ENCODE measurements around the gene NDUFV1. TPM values are rescaled to one million over a fixed set of nuclear protein-coding genes. Genes with fewer than 3 reads are reported as not detected.

NDUFV1 gene
- total and polyA plus RNA-seq, 2 of the 4 experiments (the other 2 are of a cell fraction), result 120 to 133 TPM

GRCh38 chr11:67640758-67641337 lies 34.1 kb downstream of the NDUFV1 start:
- ATAC-seq (ENCODE audit: low read depth) (no peak), DNase-seq (no peak)
- Histone ChIP-seq H3K27ac (ENCODE audit: insufficient read depth, low read length) (no peak overlapping the region), H2BK15ac (ENCODE audit: low read depth, low read length) (no peak overlapping the region), H2BK5ac (ENCODE audit: low read depth, low read length, poor library complexity, severe bottlenecking) (no peak overlapping the region), H2AFZ (replicated peaks; ENCODE audit: low read length, poor library complexity) (no peak overlapping the region), H3K18ac (ENCODE audit: low read depth, low read length) (no peak overlapping the region), H2AK5ac (ENCODE audit: low read depth, low read length) (no peak overlapping the region), H3K4me1 (ENCODE audit: control insufficient read depth, insufficient read depth, low read length) (no peaks in the 10 kb centered on the region), H4K20me1 (ENCODE audit: insufficient read depth, low read length) (no peaks in the 10 kb centered on the region), H3K23ac (ENCODE audit: low read depth, low read length) (no peak overlapping the region), H3K9me3 (ENCODE audit: control insufficient read depth, insufficient read depth, low read length) (no peaks in the 10 kb centered on the region; the same call in 1 of the 2 replicates), H4K5ac (ENCODE audit: low read depth, low read length) (no peak overlapping the region), H3K9me1 (ENCODE audit: insufficient read depth, low read length) (no peaks in the 10 kb centered on the region), H3K27me3 (ENCODE audit: control insufficient read depth, insufficient read depth, low read length) (peaks cover 12% of the 10 kb centered on the region; the same call in 1 of the 2 replicates), H3K14ac (replicated peaks; ENCODE audit: low read depth, low read length) (no peak overlapping the region), H2BK20ac (ENCODE audit: low read depth, low read length) (no peak overlapping the region), H3K79me1 (ENCODE audit: low read depth in 1 of 2, low read length in 2 of 2) (no peaks in the 10 kb centered on the region), H3K9ac (ENCODE audit: low read depth, low read length) (no peak overlapping the region), H3K36me3 (ENCODE audit: control insufficient read depth, insufficient read depth, low read length) (no peaks in the 10 kb centered on the region), H4K91ac (ENCODE audit: insufficient read depth, low read depth, low read length) (no peak overlapping the region), H3K4me2 (ENCODE audit: low read depth, low read length) (no peak overlapping the region), H4K8ac (ENCODE audit: low read depth in 2 of 2, low read length in 2 of 2) (no peak overlapping the region), H2BK120ac (ENCODE audit: low read depth, low read length) (no peak overlapping the region), H3K4ac (ENCODE audit: low read depth, low read length) (no peak overlapping the region), H3K56ac (ENCODE audit: extremely low read depth, insufficient read depth, low read length) (no peak overlapping the region), H3K4me3 (ENCODE audit: insufficient read depth, low read depth, low read length) (no peak overlapping the region), H2AK9ac (replicated peaks; ENCODE audit: low read depth, low read length, poor library complexity) (no peak overlapping the region)
- in situ Hi-C loops (cut with MboI; ENCODE audit: low sequenced_read_pairs), result no loop called here
- no TSS peak for BruUV-seq (replicated peaks)
- dilution Hi-C loops (cut with HindIII; ENCODE audit: low sequenced_read_pairs, unreplicated experiment), result no loop called here
- CTCF ChIA-PET, result no interaction called here
- TF ChIP-seq RAD21 (IDR thresholded peaks at IDR 0.05; ENCODE audit: low read length) (no peak), MXI1 (IDR thresholded peaks at IDR 0.05; ENCODE audit: borderline replicate concordance, low read depth, low read length) (no peak), FOS (IDR thresholded peaks at IDR 0.05; ENCODE audit: low read depth, low read length) (no peak), CEBPB (IDR thresholded peaks at IDR 0.05; ENCODE audit: low read depth, low read length) (no peak), MAZ (IDR thresholded peaks at IDR 0.05; ENCODE audit: borderline replicate concordance, low read depth, low read length) (no peak), RFX5 (IDR thresholded peaks at IDR 0.05; ENCODE audit: low read depth, low read length) (no peak), NFE2L2 (IDR thresholded peaks at IDR 0.05; ENCODE audit: low read depth, low read length) (no peak), SMC3 (IDR thresholded peaks at IDR 0.05; ENCODE audit: low read depth, low read length) (no peak), USF2 (IDR thresholded peaks at IDR 0.05; ENCODE audit: low read depth, low read length) (no peak), CTCF (conservative IDR thresholded peaks at IDR 0.05; ENCODE audit: low read depth, low read length) (no peak), RCOR1 (IDR thresholded peaks at IDR 0.05; ENCODE audit: insufficient replicate concordance, low read length) (no peak), POLR2A (IDR thresholded peaks at IDR 0.05; ENCODE audit: low read depth, low read length) (no peak), CHD1 (IDR thresholded peaks at IDR 0.05; ENCODE audit: low read depth, low read length) (no peak), BHLHE40 (IDR thresholded peaks at IDR 0.05; ENCODE audit: low read depth, low read length) (no peak), MAFK (IDR thresholded peaks at IDR 0.05; ENCODE audit: low read depth, low read length) (no peak)
- TF ChIP-seq, protein P1, sequence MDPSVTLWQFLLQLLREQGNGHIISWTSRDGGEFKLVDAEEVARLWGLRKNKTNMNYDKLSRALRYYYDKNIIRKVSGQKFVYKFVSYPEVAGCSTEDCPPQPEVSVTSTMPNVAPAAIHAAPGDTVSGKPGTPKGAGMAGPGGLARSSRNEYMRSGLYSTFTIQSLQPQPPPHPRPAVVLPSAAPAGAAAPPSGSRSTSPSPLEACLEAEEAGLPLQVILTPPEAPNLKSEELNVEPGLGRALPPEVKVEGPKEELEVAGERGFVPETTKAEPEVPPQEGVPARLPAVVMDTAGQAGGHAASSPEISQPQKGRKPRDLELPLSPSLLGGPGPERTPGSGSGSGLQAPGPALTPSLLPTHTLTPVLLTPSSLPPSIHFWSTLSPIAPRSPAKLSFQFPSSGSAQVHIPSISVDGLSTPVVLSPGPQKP (IDR thresholded peaks at IDR 0.05; ENCODE audit: borderline replicate concordance, low read depth, low read length), result no peak
- intact Hi-C loops (cut with micrococcal nuclease), result loop anchor here (1.0 to 10.0 kb wide), 2 partner anchors 18 to 154 kb away; no protein-coding TSS in a partner anchor
- POLR2A ChIA-PET (ENCODE audit: unreplicated experiment), result no interaction called here
- 8% methylated on average over 2 of the region's 12 CpGs; no CpG with 5 or more reads in 1 of the 2 experiments for WGBS, 2 experiments (ENCODE audit: extremely low coverage in 2 of 2, insufficient read length in 1 of 2)
